Ectodermal cell (in vitro differentiated cells): Measurements from ENCODE around the gene HBM.
"Not testable (repeated sequence)": the region's sequence is repeated elsewhere in the genome, so short reads cannot be mapped to it uniquely, and the experiment has no call there.

Experiments used
- H3K27ac ChIP-seq: 2 replicates; pipeline ENCODE4 v1.7.0; 2013; ENCODE audit warnings: mild to moderate bottlenecking, low read depth, low read length; ENCODE audit not compliant: insufficient read depth, poor library complexity, severe bottlenecking
- H3K27me3 ChIP-seq: 2 replicates; pipeline ENCODE4 v1.7.0; 2013; ENCODE audit warnings: mild to moderate bottlenecking, low read length; ENCODE audit not compliant: insufficient read depth, control insufficient read depth, poor library complexity, severe bottlenecking
- H3K36me3 ChIP-seq: one replicate; pipeline ENCODE4 v1.7.0; 2013; ENCODE audit warnings: low read length; ENCODE audit not compliant: control insufficient read depth, insufficient read depth
- H3K4me1 ChIP-seq: one replicate; pipeline ENCODE4 v1.7.0; 2013; ENCODE audit warnings: low read length; ENCODE audit not compliant: control insufficient read depth, insufficient read depth
- H3K4me3 ChIP-seq: 2 replicates; pipeline ENCODE4 v1.7.0; 2013; ENCODE audit warnings: low read depth, low read length, control low read depth; ENCODE audit not compliant: insufficient read depth
- H3K9me3 ChIP-seq: 2 replicates; pipeline ENCODE4 v1.7.0; 2013; ENCODE audit warnings: mild to moderate bottlenecking, low read length, moderate library complexity; ENCODE audit not compliant: control insufficient read depth
- WGBS, 2 experiments: methylation state at CpG; one replicate each; pipeline ENCODE4 v1.1.7; 2013; ENCODE audit warnings: missing lambda C conversion rate in 2 of 2; 5-methylcytosine and 5-hydroxymethylcytosine counted together

The HBM gene

DNA sequence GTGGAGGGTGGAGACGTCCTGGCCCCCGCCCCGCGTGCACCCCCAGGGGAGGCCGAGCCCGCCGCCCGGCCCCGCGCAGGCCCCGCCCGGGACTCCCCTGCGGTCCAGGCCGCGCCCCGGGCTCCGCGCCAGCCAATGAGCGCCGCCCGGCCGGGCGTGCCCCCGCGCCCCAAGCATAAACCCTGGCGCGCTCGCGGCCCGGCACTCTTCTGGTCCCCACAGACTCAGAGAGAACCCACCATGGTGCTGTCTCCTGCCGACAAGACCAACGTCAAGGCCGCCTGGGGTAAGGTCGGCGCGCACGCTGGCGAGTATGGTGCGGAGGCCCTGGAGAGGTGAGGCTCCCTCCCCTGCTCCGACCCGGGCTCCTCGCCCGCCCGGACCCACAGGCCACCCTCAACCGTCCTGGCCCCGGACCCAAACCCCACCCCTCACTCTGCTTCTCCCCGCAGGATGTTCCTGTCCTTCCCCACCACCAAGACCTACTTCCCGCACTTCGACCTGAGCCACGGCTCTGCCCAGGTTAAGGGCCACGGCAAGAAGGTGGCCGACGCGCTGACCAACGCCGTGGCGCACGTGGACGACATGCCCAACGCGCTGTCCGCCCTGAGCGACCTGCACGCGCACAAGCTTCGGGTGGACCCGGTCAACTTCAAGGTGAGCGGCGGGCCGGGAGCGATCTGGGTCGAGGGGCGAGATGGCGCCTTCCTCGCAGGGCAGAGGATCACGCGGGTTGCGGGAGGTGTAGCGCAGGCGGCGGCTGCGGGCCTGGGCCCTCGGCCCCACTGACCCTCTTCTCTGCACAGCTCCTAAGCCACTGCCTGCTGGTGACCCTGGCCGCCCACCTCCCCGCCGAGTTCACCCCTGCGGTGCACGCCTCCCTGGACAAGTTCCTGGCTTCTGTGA is 11.0 kb downstream of the HBM start, which contains the start of gene HBA1:
Gene HBA1, plus strand, starts transcription at position 204 of the 906 bp plus-strand sequence. Its CDS starts 37 bp downstream, at position 241.
- H3K4me3 ChIP-seq, H3K27ac ChIP-seq, H3K36me3 ChIP-seq, H3K4me1 ChIP-seq, H3K9me3 ChIP-seq: not testable (repeated sequence)
- peaks cover 88% of the 10 kb centered on the region for H3K27me3 ChIP-seq
- 9 to 11% methylated on average over 37 to 38 of the region's 88 CpGs for WGBS, 2 experiments

DNA sequence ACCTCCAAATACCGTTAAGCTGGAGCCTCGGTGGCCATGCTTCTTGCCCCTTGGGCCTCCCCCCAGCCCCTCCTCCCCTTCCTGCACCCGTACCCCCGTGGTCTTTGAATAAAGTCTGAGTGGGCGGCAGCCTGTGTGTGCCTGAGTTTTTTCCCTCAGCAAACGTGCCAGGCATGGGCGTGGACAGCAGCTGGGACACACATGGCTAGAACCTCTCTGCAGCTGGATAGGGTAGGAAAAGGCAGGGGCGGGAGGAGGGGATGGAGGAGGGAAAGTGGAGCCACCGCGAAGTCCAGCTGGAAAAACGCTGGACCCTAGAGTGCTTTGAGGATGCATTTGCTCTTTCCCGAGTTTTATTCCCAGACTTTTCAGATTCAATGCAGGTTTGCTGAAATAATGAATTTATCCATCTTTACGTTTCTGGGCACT is 11.6 kb downstream of the HBM start:
- Histone ChIP-seq H3K27me3 (peaks cover 83% of the 10 kb centered on the region), H3K4me3 (no peak overlapping the region), H3K27ac (no peak overlapping the region), H3K36me3 (no peaks in the 10 kb centered on the region), H3K9me3 (no peaks in the 10 kb centered on the region), H3K4me1 (no peaks in the 10 kb centered on the region)
- 15 to 19% methylated on average over 13 of the region's 13 CpGs for WGBS, 2 experiments

DNA sequence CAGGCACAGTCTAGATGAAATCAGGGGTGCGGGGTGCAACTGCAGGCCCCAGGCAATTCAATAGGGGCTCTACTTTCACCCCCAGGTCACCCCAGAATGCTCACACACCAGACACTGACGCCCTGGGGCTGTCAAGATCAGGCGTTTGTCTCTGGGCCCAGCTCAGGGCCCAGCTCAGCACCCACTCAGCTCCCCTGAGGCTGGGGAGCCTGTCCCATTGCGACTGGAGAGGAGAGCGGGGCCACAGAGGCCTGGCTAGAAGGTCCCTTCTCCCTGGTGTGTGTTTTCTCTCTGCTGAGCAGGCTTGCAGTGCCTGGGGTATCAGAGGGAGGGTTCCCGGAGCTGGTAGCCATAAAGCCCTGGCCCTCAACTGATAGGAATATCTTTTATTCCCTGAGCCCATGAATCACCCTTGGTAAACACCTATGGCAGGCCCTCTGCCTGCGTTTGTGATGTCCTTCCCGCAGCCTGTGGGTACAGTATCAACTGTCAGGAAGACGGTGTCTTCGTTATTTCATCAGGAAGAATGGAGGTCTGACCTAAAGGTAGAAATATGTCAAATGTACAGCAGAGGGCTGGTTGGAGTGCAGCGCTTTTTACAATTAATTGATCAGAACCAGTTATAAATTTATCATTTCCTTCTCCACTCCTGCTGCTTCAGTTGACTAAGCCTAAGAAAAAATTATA is 12.3 kb downstream of the HBM start:
- Histone ChIP-seq H3K27ac (no peak overlapping the region), H3K36me3 (no peaks in the 10 kb centered on the region), H3K4me1 (no peaks in the 10 kb centered on the region), H3K27me3 (peaks cover 81% of the 10 kb centered on the region), H3K9me3 (no peaks in the 10 kb centered on the region), H3K4me3 (no peak overlapping the region)
- 75 to 76% methylated on average over 11 of the region's 11 CpGs for WGBS, 2 experiments

DNA sequence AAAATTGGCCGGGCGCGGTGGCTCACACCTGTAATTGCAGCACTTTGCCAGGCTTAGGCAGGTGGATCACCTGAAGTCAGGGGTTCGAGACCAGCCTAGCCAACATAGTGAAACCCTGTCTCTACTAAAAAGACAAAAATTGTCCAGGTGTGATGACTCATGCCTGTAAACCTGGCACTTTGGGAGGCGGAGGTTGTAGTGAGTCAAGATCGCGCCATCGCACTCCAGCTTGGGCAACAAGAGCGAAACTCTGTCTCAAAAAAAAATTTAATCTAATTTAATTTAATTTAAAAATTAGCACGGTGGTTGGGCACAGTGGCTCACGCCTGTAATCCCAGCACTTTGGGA is 12.9 kb downstream of the HBM start:
- Histone ChIP-seq H3K27ac (no peak overlapping the region), H3K9me3 (no peaks in the 10 kb centered on the region), H3K4me1 (no peaks in the 10 kb centered on the region), H3K36me3 (no peaks in the 10 kb centered on the region), H3K4me3 (no peak overlapping the region), H3K27me3 (peaks cover 76% of the 10 kb centered on the region)
- 89% methylated on average over 11 of the region's 11 CpGs for WGBS, 2 experiments

DNA sequence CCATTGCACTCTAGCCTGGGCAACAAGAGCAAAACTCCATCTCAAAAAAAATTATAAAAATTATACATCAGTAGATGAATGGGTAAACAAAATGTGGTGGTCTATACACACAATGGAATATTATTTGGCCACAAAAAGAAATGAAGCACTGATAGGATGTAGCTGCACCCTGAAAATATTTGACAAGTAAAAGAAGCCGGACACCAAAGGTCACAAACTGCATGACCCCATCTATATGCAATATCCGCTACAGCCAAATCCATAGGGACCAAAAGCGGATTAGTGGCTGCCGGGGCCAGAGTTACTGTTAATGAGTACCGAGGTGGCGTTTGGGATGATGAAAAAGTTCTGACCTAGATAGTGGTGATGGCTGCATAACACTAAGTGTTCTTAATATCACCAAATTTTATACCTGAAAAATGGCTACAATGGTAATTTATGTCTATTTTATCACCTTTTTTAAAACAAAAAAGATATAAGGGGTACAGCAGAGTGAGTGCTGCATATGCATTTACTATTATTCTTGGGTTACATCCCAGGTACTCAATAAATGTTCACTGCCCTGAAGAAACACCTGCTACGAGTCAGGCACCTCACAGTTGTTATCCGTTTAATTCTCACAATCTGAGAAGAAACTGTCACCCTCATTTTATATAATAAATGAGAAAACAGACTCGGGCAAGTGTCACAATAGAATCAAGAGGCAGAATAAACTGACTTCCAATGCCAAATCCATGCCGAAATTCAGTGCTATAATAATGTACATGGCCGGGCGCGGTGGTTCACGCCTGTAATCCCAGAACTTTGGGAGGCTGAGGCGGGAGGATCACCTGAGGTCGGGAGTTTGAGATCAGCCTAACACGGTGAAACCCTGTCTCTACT is 13.7 kb downstream of the HBM start:
- Histone ChIP-seq H3K4me1 (no peaks in the 10 kb centered on the region), H3K9me3 (no peaks in the 10 kb centered on the region), H3K27me3 (peaks cover 68% of the 10 kb centered on the region), H3K4me3 (no peak overlapping the region), H3K36me3 (no peaks in the 10 kb centered on the region), H3K27ac (no peak overlapping the region)
- 88% methylated on average over 17 of the region's 17 CpGs for WGBS, 2 experiments

DNA sequence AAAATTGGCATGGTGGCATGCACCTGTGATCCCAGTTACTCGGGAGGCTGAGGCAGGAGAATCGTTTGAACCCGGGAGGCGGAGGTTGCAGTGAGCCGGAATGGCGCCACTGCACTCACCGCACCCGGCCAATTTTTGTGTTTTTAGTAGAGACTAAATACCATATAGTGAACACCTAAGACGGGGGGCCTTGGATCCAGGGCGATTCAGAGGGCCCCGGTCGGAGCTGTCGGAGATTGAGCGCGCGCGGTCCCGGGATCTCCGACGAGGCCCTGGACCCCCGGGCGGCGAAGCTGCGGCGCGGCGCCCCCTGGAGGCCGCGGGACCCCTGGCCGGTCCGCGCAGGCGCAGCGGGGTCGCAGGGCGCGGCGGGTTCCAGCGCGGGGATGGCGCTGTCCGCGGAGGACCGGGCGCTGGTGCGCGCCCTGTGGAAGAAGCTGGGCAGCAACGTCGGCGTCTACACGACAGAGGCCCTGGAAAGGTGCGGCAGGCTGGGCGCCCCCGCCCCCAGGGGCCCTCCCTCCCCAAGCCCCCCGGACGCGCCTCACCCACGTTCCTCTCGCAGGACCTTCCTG is 14.4 kb downstream of the HBM start, which contains the start of gene HBQ1:
Gene HBQ1, plus strand, starts transcription at position 359 of the 575 bp plus-strand sequence. Its CDS starts 28 bp downstream, at position 387.
- no peaks in the 10 kb centered on the region for H3K4me1 ChIP-seq
- peak within 1 kb of the TSS; percentile 31 for H3K4me3 ChIP-seq
- no peak within 1 kb of the TSS for H3K27ac ChIP-seq
- 12% methylated on average over 59 of the region's 59 CpGs for WGBS, 2 experiments
- peaks cover under 1% of the 10 kb centered on the region for H3K36me3 ChIP-seq
- H3K27me3 ChIP-seq: peaks cover 60% of the 10 kb centered on the region
- H3K9me3 ChIP-seq: no peaks in the 10 kb centered on the region

DNA sequence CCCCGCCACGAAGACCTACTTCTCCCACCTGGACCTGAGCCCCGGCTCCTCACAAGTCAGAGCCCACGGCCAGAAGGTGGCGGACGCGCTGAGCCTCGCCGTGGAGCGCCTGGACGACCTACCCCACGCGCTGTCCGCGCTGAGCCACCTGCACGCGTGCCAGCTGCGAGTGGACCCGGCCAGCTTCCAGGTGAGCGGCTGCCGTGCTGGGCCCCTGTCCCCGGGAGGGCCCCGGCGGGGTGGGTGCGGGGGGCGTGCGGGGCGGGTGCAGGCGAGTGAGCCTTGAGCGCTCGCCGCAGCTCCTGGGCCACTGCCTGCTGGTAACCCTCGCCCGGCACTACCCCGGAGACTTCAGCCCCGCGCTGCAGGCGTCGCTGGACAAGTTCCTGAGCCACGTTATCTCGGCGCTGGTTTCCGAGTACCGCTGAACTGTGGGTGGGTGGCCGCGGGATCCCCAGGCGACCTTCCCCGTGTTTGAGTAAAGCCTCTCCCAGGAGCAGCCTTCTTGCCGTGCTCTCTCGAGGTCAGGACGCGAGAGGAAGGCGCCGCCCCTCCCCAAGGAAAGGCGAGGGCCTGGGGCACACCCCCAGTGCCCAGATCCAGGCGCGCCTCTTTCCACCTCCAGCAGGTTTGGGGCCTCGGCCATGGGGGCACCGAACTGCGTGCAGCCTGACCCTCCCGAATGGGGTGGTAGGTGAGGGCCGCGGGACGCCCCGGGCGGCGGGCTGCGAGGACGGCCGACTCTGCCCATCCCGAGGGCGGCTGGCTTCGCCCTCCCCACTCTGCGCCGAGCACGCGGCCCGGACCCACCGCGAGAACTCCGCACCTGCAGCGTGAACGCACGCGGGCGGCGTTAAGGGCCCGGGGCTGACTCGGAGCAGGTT is 15.1 kb downstream of the HBM start:
- peaks cover 3% of the 10 kb centered on the region for H3K36me3 ChIP-seq
- no peaks in the 10 kb centered on the region for H3K9me3 ChIP-seq
- peaks cover 53% of the 10 kb centered on the region for H3K27me3 ChIP-seq
- H3K4me3 ChIP-seq: peak overlapping the region; percentile 31
- no peak overlapping the region for H3K27ac ChIP-seq
- H3K4me1 ChIP-seq: no peaks in the 10 kb centered on the region
- 5 to 6% methylated on average over 89 of the region's 89 CpGs for WGBS, 2 experiments

DNA sequence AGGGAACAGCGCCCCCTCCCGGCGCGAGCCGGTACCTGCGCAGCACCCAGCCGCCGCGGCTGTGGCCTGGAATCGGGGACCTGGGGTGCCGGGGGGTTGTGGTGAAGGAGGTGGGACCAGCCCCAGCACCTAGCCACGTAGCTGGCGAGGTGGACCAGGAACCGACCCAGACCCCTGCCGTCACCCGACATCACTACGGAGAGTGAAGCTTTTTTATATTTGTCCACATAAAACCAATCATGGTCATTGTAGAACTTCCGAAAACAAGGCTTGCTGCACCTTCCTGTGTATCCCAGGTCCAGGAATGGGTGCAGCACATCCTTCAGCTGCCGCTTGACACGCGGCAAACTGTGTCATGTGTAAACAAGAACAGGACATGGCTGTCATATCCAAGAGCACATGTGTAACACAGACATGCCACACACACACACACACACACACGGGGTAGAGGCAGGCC is 15.8 kb downstream of the HBM start:
- Histone ChIP-seq H3K9me3 (no peaks in the 10 kb centered on the region), H3K36me3 (peaks cover 3% of the 10 kb centered on the region), H3K4me1 (no peaks in the 10 kb centered on the region), H3K4me3 (no peak overlapping the region), H3K27me3 (peaks cover 48% of the 10 kb centered on the region), H3K27ac (no peak overlapping the region)
- WGBS, 2 experiments: 27 to 28% methylated on average over 22 of the region's 22 CpGs

DNA sequence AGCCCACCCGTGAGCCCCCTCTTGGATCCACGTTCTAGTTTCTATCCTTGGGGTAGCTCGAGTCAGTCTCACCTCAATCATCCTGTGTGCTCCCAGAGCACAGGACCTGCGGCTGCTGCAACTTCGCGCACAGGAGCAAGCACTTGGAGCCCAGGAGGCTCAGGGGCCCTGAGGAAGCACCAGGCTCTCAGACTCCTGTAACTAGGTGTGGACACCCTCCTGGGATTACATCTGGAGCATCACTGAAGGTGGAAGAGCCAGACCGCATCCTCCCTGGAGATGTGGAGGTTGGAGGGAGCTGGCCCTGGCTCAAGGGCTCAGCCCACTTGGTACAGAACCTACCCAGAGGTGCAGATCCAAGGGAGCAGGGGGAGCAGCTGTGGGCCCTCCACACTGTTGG is 17.2 kb downstream of the HBM start:
- H3K27me3 ChIP-seq: peaks cover 35% of the 10 kb centered on the region
- H3K27ac ChIP-seq: no peak overlapping the region
- H3K4me3 ChIP-seq: no peak overlapping the region
- H3K9me3 ChIP-seq: no peaks in the 10 kb centered on the region
- H3K4me1 ChIP-seq: no peaks in the 10 kb centered on the region
- H3K36me3 ChIP-seq: peaks cover 10% of the 10 kb centered on the region
- 96 to 97% methylated on average over 7 of the region's 7 CpGs for WGBS, 2 experiments
